ENCODE measurements around the gene COL6A2.

COL6A2 gene

GRCh38 chr21:46069166-46069565 is 28.7 kb upstream of the COL6A2 start:
- no peak for TF ChIP-seq TAF1 (IDR thresholded peaks at IDR 0.05; ENCODE audit: low read depth)
- TF ChIP-seq MAX (IDR thresholded peaks at IDR 0.05), result no peak
- no peak for TF ChIP-seq CEBPB (IDR thresholded peaks at IDR 0.05)
- TF ChIP-seq REST (IDR thresholded peaks at IDR 0.05; ENCODE audit: low read depth), result no peak
- no peak for TF ChIP-seq USF1 (IDR thresholded peaks at IDR 0.05)
- no peak for TF ChIP-seq TEAD4 (IDR thresholded peaks at IDR 0.05)
- TF ChIP-seq NFIC (IDR thresholded peaks at IDR 0.05), result no peak

- TF ChIP-seq YY1 (IDR thresholded peaks at IDR 0.05; ENCODE audit: low read depth) (no peak), MAX (IDR thresholded peaks at IDR 0.05) (no peak), TEAD4 (IDR thresholded peaks at IDR 0.05) (no peak), RAD21 (IDR thresholded peaks at IDR 0.05; ENCODE audit: low read depth) (no peak), EGR1 (IDR thresholded peaks at IDR 0.05) (no peak), TCF12 (IDR thresholded peaks at IDR 0.05; ENCODE audit: low read depth) (no peak), CREB1 (IDR thresholded peaks at IDR 0.05; ENCODE audit: low read depth) (no peak), ZBTB7A (IDR thresholded peaks at IDR 0.05; ENCODE audit: low read depth) (no peak), REST (IDR thresholded peaks at IDR 0.05; ENCODE audit: low read depth) (no peak), CEBPB (IDR thresholded peaks at IDR 0.05) (no peak), NFIC (IDR thresholded peaks at IDR 0.05) (no peak), USF1 (IDR thresholded peaks at IDR 0.05) (no peak)
Observed at GRCh38 chr21:46069719-46070279, 28.1 kb upstream of the COL6A2 start.

GRCh38 chr21:46071082-46071481 is 26.8 kb upstream of the COL6A2 start:
- TF ChIP-seq NFIC (IDR thresholded peaks at IDR 0.05) (no peak), USF1 (IDR thresholded peaks at IDR 0.05) (no peak), TEAD4 (IDR thresholded peaks at IDR 0.05) (no peak), RAD21 (IDR thresholded peaks at IDR 0.05; ENCODE audit: low read depth) (no peak)

- TF ChIP-seq ZBTB7A (IDR thresholded peaks at IDR 0.05; ENCODE audit: low read depth) (no peak), EP300 (IDR thresholded peaks at IDR 0.05; ENCODE audit: borderline replicate concordance) (no peak), USF1 (IDR thresholded peaks at IDR 0.05) (no peak), TAF1 (IDR thresholded peaks at IDR 0.05; ENCODE audit: low read depth) (no peak), YY1 (IDR thresholded peaks at IDR 0.05; ENCODE audit: low read depth) (no peak), MAX (IDR thresholded peaks at IDR 0.05) (no peak), RAD21 (IDR thresholded peaks at IDR 0.05; ENCODE audit: low read depth) (no peak), CEBPB (IDR thresholded peaks at IDR 0.05) (no peak), REST (IDR thresholded peaks at IDR 0.05; ENCODE audit: low read depth) (no peak), EGR1 (IDR thresholded peaks at IDR 0.05) (no peak), TEAD4 (IDR thresholded peaks at IDR 0.05) (no peak), NFIC (IDR thresholded peaks at IDR 0.05) (no peak), FOXM1 (IDR thresholded peaks at IDR 0.05; ENCODE audit: borderline replicate concordance, low read depth) (no peak), CREB1 (IDR thresholded peaks at IDR 0.05; ENCODE audit: low read depth) (no peak), TCF12 (IDR thresholded peaks at IDR 0.05; ENCODE audit: low read depth) (no peak)
Observed at GRCh38 chr21:46077674-46078101, 20.2 kb upstream of the COL6A2 start.

Data from Ishikawa (cell line).